H1 (cell line): ENCODE data around the gene VAV2. TPM values are rescaled to one million over a fixed set of nuclear protein-coding genes. Genes with fewer than 3 reads are reported as not detected.

ENCODE experiments used
- CTCF ChIA-PET: fragments of 300-600 bp; sonication (Branson Sonifier 250); formaldehyde crosslinking; loops from one replicate; lab custom pipeline; 2021; ENCODE audit not compliant: partially characterized antibody; lab: Charles Lee
- POLR2A ChIA-PET: fragments of 300-600 bp; sonication (Branson Sonifier 250); formaldehyde crosslinking; loops from one replicate; lab custom pipeline; 2021; ENCODE audit warnings: inconsistent platforms; ENCODE audit not compliant: partially characterized antibody; lab: Charles Lee
- DNase-seq, 2 experiments: peaks; one replicate each; pipeline versions ENCODE4 v3.0.0 to v3.0.0-alpha.2; 2010 to 2022; ENCODE audit warnings: low spot score in 2 of 2, low read depth in 1 of 2, mixed read lengths in 1 of 2
- FAIRE-seq: peaks from 2 replicates; lab custom pipeline; 2011; peaks lifted over from hg19 to GRCh38; lab: Jason Lieb, UNC
- H2AFZ ChIP-seq: 2 replicates; pipeline ENCODE4 v1.8.1; 2012; ENCODE audit warnings: low read length, inconsistent platforms
- H2AK5ac ChIP-seq: 2 replicates; pipeline ENCODE4 v1.6.1; 2013; ENCODE audit warnings: low read depth, low read length
- H2BK120ac ChIP-seq: replicated peaks from 2 replicates; pipeline ENCODE3; 2013; ENCODE audit warnings: low read depth, low read length, inconsistent platforms
- H2BK12ac ChIP-seq: 2 replicates; pipeline ENCODE4 v1.6.1; 2013; ENCODE audit warnings: low read depth, low read length
- H2BK15ac ChIP-seq: 2 replicates; pipeline ENCODE4 v1.6.1; 2013; ENCODE audit warnings: low read length
- H2BK20ac ChIP-seq: 2 replicates; pipeline ENCODE4 v1.6.1; 2013; ENCODE audit warnings: low read length
- H2BK5ac ChIP-seq: 2 replicates; pipeline ENCODE4 v1.6.1; 2013; ENCODE audit warnings: low read depth, low read length
- H3K14ac ChIP-seq: 2 replicates; pipeline ENCODE4 v1.6.1; 2013; ENCODE audit warnings: inconsistent platforms; ENCODE audit not compliant: insufficient read length
- H3K18ac ChIP-seq: 2 replicates; pipeline ENCODE4 v1.6.1; 2013; ENCODE audit warnings: low read length; ENCODE audit errors: extremely low read depth
- H3K23ac ChIP-seq: 2 replicates; pipeline ENCODE4 v1.6.1; 2013; ENCODE audit warnings: inconsistent platforms; ENCODE audit not compliant: insufficient read length
- H3K23me2 ChIP-seq: 2 replicates; pipeline ENCODE4 v1.6.1; 2013; ENCODE audit warnings: low read depth, low read length
- H3K27ac ChIP-seq: 2 replicates; pipeline ENCODE4 v1.6.1; 2011; ENCODE audit warnings: low read depth, low read length, inconsistent platforms
- H3K27me3 ChIP-seq, 4 experiments: replicated peaks in 1 of 4; 1 replicate in 1 of 4; 2 replicates in 3 of 4; pipeline versions ENCODE4 v1.6.1 to v1.8.1; 2011 to 2013; ENCODE audit warnings: low read length in 3 of 4, mild to moderate bottlenecking in 3 of 4, inconsistent platforms in 2 of 4, mixed read lengths in 2 of 4, moderate library complexity in 1 of 4; ENCODE audit not compliant: control insufficient read depth in 3 of 4, insufficient read depth in 3 of 4; ENCODE audit errors: extremely low read depth in 1 of 4
- H3K36me3 ChIP-seq, 4 experiments: 2 replicates each; pipeline versions ENCODE4 v1.6.1 to v1.8.1; 2011 to 2013; ENCODE audit warnings: mild to moderate bottlenecking in 4 of 4, low read length in 3 of 4, moderate library complexity in 2 of 4, control low read depth in 1 of 4, inconsistent platforms in 1 of 4; ENCODE audit not compliant: insufficient read depth in 4 of 4, control insufficient read depth in 2 of 4
- H3K4ac ChIP-seq: replicated peaks from 2 replicates; pipeline ENCODE3; 2013; ENCODE audit warnings: low read length, low read depth, mixed read lengths, inconsistent platforms; ENCODE audit not compliant: insufficient read length
- H3K4me1 ChIP-seq, 4 experiments: replicated peaks in 1 of 4; 1 replicate in 1 of 4; 2 replicates in 3 of 4; pipeline versions ENCODE4 v1.6.1 to v1.8.1; 2011 to 2013; ENCODE audit warnings: low read length in 3 of 4, inconsistent platforms in 2 of 4, mixed read lengths in 1 of 4; ENCODE audit not compliant: insufficient read depth in 4 of 4, control insufficient read depth in 3 of 4
- H3K4me2 ChIP-seq, 2 experiments: 2 replicates each; pipeline versions ENCODE4 v1.6.1 to v1.8.1; 2011 to 2013; ENCODE audit warnings: low read depth in 2 of 2, low read length in 2 of 2, control low read depth in 1 of 2, inconsistent platforms in 1 of 2, mild to moderate bottlenecking in 1 of 2; ENCODE audit not compliant: insufficient read depth in 1 of 2
- H3K4me3 ChIP-seq, 4 experiments: fragments of 200-600, 300-600 bp in 1 of 4; sonication (generic), shearing (Covaris generic), sonication (Bioruptor Twin) in 1 of 4; 2 replicates each; pipeline versions ENCODE4 v1.5.1 to v1.8.1; 2011 to 2016; ENCODE audit warnings: low read length in 4 of 4, low read depth in 3 of 4, control low read depth in 2 of 4, inconsistent platforms in 2 of 4, mild to moderate bottlenecking in 2 of 4, mixed read lengths in 1 of 4, moderate library complexity in 1 of 4; ENCODE audit not compliant: insufficient read depth in 2 of 4; ENCODE audit errors: extremely low read depth in 1 of 4
- H3K56ac ChIP-seq: replicated peaks from 2 replicates; pipeline ENCODE3; 2013; ENCODE audit warnings: low read depth, mild to moderate bottlenecking, mixed read lengths, low read length, inconsistent platforms; ENCODE audit not compliant: insufficient read length
- H3K79me1 ChIP-seq: 2 replicates; pipeline ENCODE4 v1.6.1; 2013; ENCODE audit warnings: low read depth, low read length, control low read depth
- H3K79me2 ChIP-seq, 2 experiments: 2 replicates each; pipeline versions ENCODE4 v1.6.1 to v1.8.1; 2012 to 2013; ENCODE audit warnings: low read length in 2 of 2, mild to moderate bottlenecking in 2 of 2, inconsistent platforms in 1 of 2; ENCODE audit not compliant: insufficient read depth in 2 of 2, control insufficient read depth in 1 of 2
- H3K9ac ChIP-seq, 4 experiments: replicated peaks in 1 of 4; 1 replicate in 1 of 4; 2 replicates in 3 of 4; pipeline versions ENCODE4 v1.6.1 to v1.8.1; 2011 to 2013; ENCODE audit warnings: low read depth in 3 of 4, low read length in 3 of 4, control low read depth in 2 of 4, mild to moderate bottlenecking in 2 of 4, moderate library complexity in 2 of 4, inconsistent platforms in 1 of 4; ENCODE audit errors: extremely low read depth in 1 of 4
- H3K9me3 ChIP-seq, 2 experiments: 2 replicates each; pipeline versions ENCODE4 v1.6.1 to v1.8.1; 2012 to 2013; ENCODE audit warnings: mild to moderate bottlenecking in 2 of 2, moderate library complexity in 2 of 2, control low read depth in 1 of 2, inconsistent platforms in 1 of 2, low read depth in 1 of 2, low read length in 1 of 2, mixed read lengths in 1 of 2; ENCODE audit not compliant: insufficient read depth in 2 of 2
- H4K20me1 ChIP-seq, 2 experiments: replicated peaks in 1 of 2; 2 replicates each; pipeline versions ENCODE3 to v1.8.1; 2011 to 2013; ENCODE audit warnings: inconsistent platforms in 2 of 2, low read length in 2 of 2, mild to moderate bottlenecking in 1 of 2; ENCODE audit not compliant: insufficient read depth in 2 of 2, control insufficient read depth in 1 of 2
- H4K5ac ChIP-seq: 2 replicates; pipeline ENCODE4 v1.6.1; 2013; ENCODE audit warnings: low read length, low read depth, mixed read lengths, inconsistent platforms; ENCODE audit not compliant: insufficient read length
- H4K8ac ChIP-seq: 2 replicates; pipeline ENCODE4 v1.8.0; 2013; ENCODE audit warnings: mild to moderate bottlenecking, moderate library complexity, low read length, inconsistent platforms; ENCODE audit not compliant: insufficient read depth; ENCODE audit errors: extremely low read depth
- H4K91ac ChIP-seq: replicated peaks from 2 replicates; pipeline ENCODE3; 2013; ENCODE audit warnings: low read length, mixed read lengths, inconsistent platforms; ENCODE audit not compliant: insufficient read length
- ASH2L ChIP-seq: fragments of 200-600, 300-600 bp; sonication (generic); IDR thresholded peaks from one replicate; pipeline ENCODE4 v1.7.1; 2017; ENCODE audit warnings: low read length
- ATF2 ChIP-seq: IDR thresholded peaks from 2 replicates; pipeline ENCODE4 v1.6.1; 2012; ENCODE audit warnings: low read length, inconsistent platforms
- EZH2 ChIP-seq: fragments of 200-600 bp; sonication (generic); IDR thresholded peaks from 2 replicates; pipeline ENCODE4 v1.7.1; 2012; ENCODE audit warnings: low read depth, mild to moderate bottlenecking, moderate library complexity, low read length, inconsistent platforms; ENCODE audit not compliant: severe bottlenecking
- GABPA ChIP-seq: IDR thresholded peaks from 2 replicates; pipeline ENCODE4 v1.6.1; 2011; ENCODE audit warnings: mild to moderate bottlenecking, low read length, moderate library complexity, borderline replicate concordance; ENCODE audit not compliant: insufficient read depth
- GTF2F1 ChIP-seq: IDR thresholded peaks from 2 replicates; pipeline ENCODE4 v1.6.1; 2012; ENCODE audit warnings: low read depth, low read length, improper control_type of control experiment, borderline replicate concordance
- KDM4A ChIP-seq: IDR thresholded peaks from one replicate; pipeline ENCODE4 v1.7.1; 2012; ENCODE audit warnings: low read depth, mild to moderate bottlenecking, moderate library complexity, low read length, inconsistent platforms; ENCODE audit not compliant: severe bottlenecking
- MAFK ChIP-seq: IDR thresholded peaks from 2 replicates; pipeline ENCODE4 v1.6.1; 2012; ENCODE audit warnings: low read depth, mild to moderate bottlenecking, improper control_type of control experiment, low read length
- POLR2A ChIP-seq, 2 experiments: IDR thresholded peaks; 1 replicate in 1 of 2; 2 replicates in 1 of 2; pipeline ENCODE4 v1.6.1; 2011; ENCODE audit warnings: low read depth in 2 of 2, low read length in 2 of 2, mild to moderate bottlenecking in 2 of 2; ENCODE audit errors: control extremely low read depth in 1 of 2
- SIX5 ChIP-seq: IDR thresholded peaks from 2 replicates; pipeline ENCODE4 v1.6.1; 2011; ENCODE audit warnings: mild to moderate bottlenecking, low read depth, low read length
- TEAD4 ChIP-seq: IDR thresholded peaks from 2 replicates; pipeline ENCODE4 v1.6.1; 2012; ENCODE audit warnings: low read depth, low read length, inconsistent platforms, mixed read lengths
- WGBS, 2 experiments: shearing (Covaris generic) in 1 of 2; methylation state at CpG; one replicate each; pipeline versions ENCODE4 v1.1.6 to v1.1.7; 2013 to 2015; ENCODE audit warnings: low lambda C conversion rate in 2 of 2, mixed read lengths in 2 of 2, inconsistent platforms in 1 of 2, low coverage in 1 of 2, missing lambda C conversion rate in 1 of 2; ENCODE audit not compliant: insufficient replicate concordance in 2 of 2, insufficient coverage in 1 of 2, insufficient read length in 1 of 2; ENCODE audit errors: extremely low coverage in 1 of 2, missing lambda C conversion rate in 1 of 2; 5-methylcytosine and 5-hydroxymethylcytosine counted together
- polyA plus RNA-seq, 7 experiments: library from polyadenylated mRNA; depleted of rRNA in 3 of 7; stranded (reverse) in 5 of 7; unstranded in 2 of 7; fragments of >200 nt in 5 of 7; fragments of 200-250 nt in 2 of 7; gene quantifications; 1 replicate in 5 of 7; 2 replicates in 1 of 7; 4 replicates in 1 of 7; pipeline versions ENCODE4 v1.2.1 to v1.2.3, GENCODE V29; 2011 to 2013; ENCODE audit warnings: missing spikeins in 2 of 7, mixed read lengths in 2 of 7
- total RNA-seq: library from RNA; stranded (reverse); fragmentation: NEBNext Ultra II Directional; extraction: Animal tissue kit (Norgen Biotek cat#: 25700); gene quantifications from 2 replicates; pipeline ENCODE4 v1.2.1, GENCODE V29; 2021

The VAV2 gene
- total and polyA plus RNA-seq, 2 of the 8 experiments (the other 6 are each of a cell fraction or from before 2014, with no cell fraction given): 13.6 to 37.6 TPM

- H2AK5ac ChIP-seq: no peak overlapping the region
- H3K27me3 ChIP-seq: no peaks in the 10 kb centered on the region
- FAIRE-seq (no peak), DNase-seq (no peak)
- H3K14ac ChIP-seq: no peak overlapping the region
- 94% methylated on average over 17 of the region's 18 CpGs; no CpG with 5 or more reads in 1 of the 2 experiments for WGBS, 2 experiments
- H3K4me1 ChIP-seq: peaks cover 0 to 8% (median 2%) of the 10 kb centered on the region in 4 experiments; a peak in 4 of 7 replicates
- no peak overlapping the region for H3K18ac ChIP-seq
- no peak overlapping the region for H2BK20ac ChIP-seq
- no peak overlapping the region for H4K91ac ChIP-seq
- H2BK120ac ChIP-seq: no peak overlapping the region
- ChIA-PET POLR2A (no interaction called here), CTCF (interaction anchor here (2.8 kb wide), 1 partner anchor 9 kb away, joined by 13 read pairs; no protein-coding TSS in a partner anchor)
- H3K79me1 ChIP-seq: peaks cover 15% of the 10 kb centered on the region
- H3K36me3 ChIP-seq: no peaks in the 10 kb centered on the region
- no peak overlapping the region for H3K23ac ChIP-seq
- H3K9ac ChIP-seq: no peak overlapping the region
- peaks cover 0 to 27% of the 10 kb centered on the region in 2 experiments; a peak in 2 of 4 replicates for H3K79me2 ChIP-seq
- H3K56ac ChIP-seq: no peak overlapping the region
- no peak overlapping the region for H4K5ac ChIP-seq
- H4K8ac ChIP-seq: no peak overlapping the region
- peaks cover 7 to 14% of the 10 kb centered on the region in 2 experiments for H4K20me1 ChIP-seq
- H2AFZ ChIP-seq: no peak overlapping the region
- H2BK12ac ChIP-seq: no peak overlapping the region
- no peak overlapping the region for H3K4ac ChIP-seq
- TF ChIP-seq TEAD4: no peak
- no peak for TF ChIP-seq MAFK
- no peak for TF ChIP-seq SIX5
- TF ChIP-seq POLR2A (IDR thresholded peaks at IDR 0.05; ENCODE audit: control extremely low read depth in 1 of 2, low read depth in 2 of 2, low read length in 2 of 2): no peak
- TF ChIP-seq KDM4A: no peak
- TF ChIP-seq ATF2: no peak
- TF ChIP-seq GABPA: no peak
- TF ChIP-seq GTF2F1: no peak
- no peak for TF ChIP-seq ASH2L
- TF ChIP-seq EZH2: no peak
- no peak overlapping the region for H3K4me3 ChIP-seq
- no peak overlapping the region for H3K4me2 ChIP-seq
- no peak overlapping the region for H2BK15ac ChIP-seq
- H3K9me3 ChIP-seq: peaks cover 8 to 12% of the 10 kb centered on the region in 2 experiments; a peak in 3 of 4 replicates
- H3K27ac ChIP-seq: no peak overlapping the region
- H3K23me2 ChIP-seq: peaks cover 8% of the 10 kb centered on the region; the same call in 1 of the 2 replicates
- H2BK5ac ChIP-seq: no peak overlapping the region
These were observed 123.9 kb downstream of the VAV2 start for GRCh38 chr9:133868203-133868602.
